Stimulated activated CD4-positive, alpha-beta T cell treated with anti-CD3 and anti-CD28 coated beads, TNF-alpha, amount 100 ng/mL, for 1 hour (primary cell): Measurements from ENCODE around the gene MYL3.

Source experiments
- DNase-seq, 3 donors: peaks; one replicate each; pipeline ENCODE4 v3.0.0-alpha.2; 2020; ENCODE audit warnings: low read depth in 3 of 3, low spot score in 1 of 3

The MYL3 gene

DNA sequence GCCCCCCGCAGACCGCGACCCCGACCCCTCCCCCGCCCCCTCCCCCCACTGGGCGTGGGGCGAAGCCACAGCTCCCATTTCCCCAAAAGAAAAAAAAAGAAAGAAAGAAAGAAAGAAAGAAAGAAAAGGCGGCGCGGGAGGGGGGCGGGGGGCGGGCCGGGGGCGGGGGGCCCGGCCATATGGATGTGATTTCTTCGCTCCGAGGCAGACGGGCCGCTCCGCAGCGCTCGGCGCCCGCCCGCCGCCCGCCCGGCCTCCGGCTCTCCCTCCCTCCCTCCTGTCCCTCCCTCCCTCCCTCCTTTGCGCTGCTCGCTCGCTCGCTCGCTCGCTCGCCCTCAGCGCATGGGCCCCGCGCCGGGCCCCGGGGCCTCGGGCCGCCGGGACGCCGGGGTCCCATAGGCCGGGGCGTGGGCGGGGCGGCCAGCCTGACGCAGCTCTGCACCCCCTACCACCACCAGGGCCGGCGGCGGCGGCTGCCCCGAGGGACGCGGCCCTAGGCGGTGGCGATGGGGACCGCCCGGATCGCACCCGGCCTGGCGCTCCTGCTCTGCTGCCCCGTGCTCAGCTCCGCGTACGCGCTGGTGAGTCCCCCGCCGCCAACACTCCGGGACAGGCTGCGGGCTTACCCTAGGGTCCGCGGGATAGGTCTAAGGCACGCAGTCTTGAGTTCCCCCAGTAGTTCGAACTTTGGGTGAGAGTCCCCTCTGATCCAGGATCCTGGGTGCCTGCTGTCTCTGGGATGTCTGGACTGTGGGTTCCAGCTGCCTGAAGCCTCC lies 20.0 kb upstream of the MYL3 start:
- DNase-seq, result no peak

GRCh38 chr3:46882377-46883053 lies 19.3 kb upstream of the MYL3 start:
- DNase-seq, result no peak

- DNase-seq, result no peak
These were observed 18.5 kb upstream of the MYL3 start for GRCh38 chr3:46881596-46882376.

DNA sequence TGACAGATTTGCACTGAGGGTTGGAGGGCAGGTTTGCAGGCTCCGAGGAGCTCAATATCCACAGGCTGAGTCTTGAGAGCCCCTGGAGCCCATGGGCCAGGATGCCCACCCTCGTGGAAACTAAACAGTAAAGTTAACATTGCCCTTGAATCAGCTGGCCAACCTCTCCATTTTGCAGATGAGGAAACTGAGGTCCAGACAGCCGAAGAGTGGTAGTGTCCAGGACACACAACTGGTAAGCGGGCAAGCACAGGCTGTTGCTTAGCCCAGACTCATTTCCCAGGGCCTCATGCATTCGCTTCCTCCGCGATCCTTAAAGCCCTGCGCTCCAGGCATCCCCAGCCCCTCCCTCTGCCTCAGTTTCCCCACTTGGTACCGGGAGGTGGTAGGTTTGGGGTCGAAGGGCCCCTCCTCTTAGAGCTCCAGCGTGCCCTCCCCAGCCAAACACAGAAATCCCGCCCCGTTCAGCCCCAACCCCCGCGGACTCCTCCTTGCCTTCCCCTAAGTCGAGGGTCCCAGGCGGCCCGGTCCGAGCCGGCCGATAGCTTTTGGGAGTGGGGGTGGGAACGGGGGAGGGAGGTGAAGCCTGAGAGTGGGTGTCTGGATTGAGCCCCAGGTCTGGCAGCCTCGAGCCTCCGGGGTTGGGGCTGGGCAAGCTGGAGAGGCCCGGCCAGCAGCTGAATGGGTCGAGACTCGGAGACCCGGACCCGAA lies 17.8 kb upstream of the MYL3 start:
- no peak for DNase-seq

DNA sequence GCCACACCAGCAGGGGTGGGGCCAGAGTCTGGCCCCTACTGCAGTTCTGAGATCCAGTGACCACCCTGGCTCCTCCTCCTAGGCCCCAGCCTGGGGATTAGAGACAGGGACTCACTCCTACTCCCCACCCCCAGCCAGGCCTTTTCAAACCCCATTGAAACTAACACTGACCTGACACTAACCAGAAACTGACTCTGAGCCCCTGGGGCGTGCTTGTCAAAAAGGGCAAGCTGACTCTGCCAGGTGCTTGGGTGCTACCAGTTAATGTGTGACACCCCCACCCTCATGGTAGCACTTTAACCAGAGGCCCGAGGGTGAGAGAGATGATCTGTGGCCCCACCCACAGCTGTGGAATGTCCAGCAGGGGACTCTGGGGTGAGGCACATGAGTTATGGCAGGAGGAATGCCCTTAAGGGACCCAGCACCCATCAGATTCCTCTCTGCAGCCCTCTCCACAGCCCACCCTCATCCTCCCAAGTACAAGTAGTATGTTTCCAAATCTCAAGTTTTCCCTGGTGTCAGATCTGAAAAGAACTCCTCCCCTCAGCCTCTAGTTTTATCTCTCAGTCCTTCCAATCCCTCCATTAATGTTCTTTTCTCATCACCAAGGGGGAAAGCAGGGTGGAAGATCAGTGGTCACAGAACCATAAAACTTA lies 15.7 kb upstream of the MYL3 start:
- DNase-seq, result no peak

DNA sequence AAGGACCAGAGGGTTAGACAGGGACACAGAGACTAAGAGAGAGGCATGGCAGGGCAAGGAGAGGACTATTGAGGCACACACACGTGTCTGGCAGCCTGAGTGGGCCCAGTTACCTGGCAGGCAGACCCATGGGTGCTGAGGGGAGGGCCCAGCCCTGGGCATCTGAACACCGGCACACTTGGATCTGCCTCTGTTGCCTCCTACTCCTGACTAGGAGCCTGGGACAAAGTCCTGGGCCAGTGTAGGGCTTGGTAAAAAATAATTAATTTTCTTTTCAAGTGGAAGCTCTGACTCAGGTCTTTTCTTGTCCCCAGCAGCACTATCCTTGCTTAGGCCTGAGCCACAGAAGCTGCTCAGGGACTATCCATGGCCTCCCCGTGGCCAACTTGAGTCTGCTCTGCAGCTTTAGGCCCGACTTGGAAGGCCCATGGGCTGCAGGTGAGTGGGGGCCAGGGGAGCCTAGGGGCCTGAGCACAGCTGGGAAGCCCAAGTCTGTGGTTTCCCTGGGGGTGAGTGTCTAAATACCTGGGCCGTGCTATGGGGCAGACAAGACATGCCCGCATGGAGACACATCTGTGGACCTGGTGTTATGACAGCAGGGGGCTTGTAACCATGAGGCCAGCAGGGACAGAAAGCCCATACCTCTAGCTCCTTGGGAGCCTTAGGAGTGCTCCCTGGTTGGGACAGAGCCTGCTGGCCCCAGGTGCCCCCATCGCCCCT lies 14.3 kb upstream of the MYL3 start, which contains the start of gene PTH1R:
Gene PTH1R, plus strand, starts transcription at position 316 of the 720 bp plus-strand sequence. CDS start 5,839 bp downstream, outside the sequence.
- DNase-seq, result no peak

- no peak for DNase-seq
These were observed 13.4 kb upstream of the MYL3 start for GRCh38 chr3:46876313-46877300.

DNA sequence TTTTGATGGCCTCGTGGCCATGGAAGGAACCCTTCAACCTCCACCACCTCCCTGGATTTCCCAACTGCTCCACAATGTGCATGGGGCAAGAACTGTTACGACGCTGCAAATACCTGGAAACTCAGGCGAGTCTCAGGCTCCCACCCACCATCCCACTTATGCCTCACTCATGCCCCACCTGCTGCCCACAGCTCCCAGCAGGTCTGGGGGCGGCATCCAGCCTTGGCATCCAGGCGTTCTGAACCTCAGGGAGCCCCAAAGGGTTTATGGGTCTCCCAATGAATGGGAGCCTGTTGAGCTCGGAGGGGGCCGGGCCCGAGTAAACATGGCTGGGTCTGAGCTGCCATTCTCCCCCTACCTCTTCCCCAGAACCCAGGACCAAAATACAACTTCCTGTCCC lies 12.3 kb upstream of the MYL3 start:
- DNase-seq, result no peak

DNA sequence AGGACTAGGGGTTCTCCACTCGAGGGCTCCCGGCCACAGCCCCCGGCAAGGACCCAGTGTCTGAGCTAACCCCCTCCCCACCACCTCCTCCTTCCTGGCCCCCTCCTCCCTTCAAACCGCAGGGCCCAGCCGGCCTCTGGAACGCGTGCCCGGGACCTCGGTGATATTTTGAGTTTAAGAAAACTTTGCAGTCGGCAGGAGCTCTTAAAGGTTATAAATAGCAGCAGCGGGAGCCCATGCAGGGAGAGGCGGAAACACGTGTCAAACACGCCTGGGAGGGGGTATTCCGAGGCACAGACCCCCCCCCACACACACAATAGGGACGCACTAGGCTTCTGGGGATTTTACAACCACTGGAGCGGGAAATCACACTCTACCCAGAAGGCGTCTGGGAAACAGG lies 11.2 kb upstream of the MYL3 start:
- DNase-seq, result no peak

- no peak for DNase-seq
These were observed 10.3 kb upstream of the MYL3 start for GRCh38 chr3:46873521-46873920.

- DNase-seq, result no peak
These were observed 8.0 kb upstream of the MYL3 start for GRCh38 chr3:46871222-46871621.

DNA sequence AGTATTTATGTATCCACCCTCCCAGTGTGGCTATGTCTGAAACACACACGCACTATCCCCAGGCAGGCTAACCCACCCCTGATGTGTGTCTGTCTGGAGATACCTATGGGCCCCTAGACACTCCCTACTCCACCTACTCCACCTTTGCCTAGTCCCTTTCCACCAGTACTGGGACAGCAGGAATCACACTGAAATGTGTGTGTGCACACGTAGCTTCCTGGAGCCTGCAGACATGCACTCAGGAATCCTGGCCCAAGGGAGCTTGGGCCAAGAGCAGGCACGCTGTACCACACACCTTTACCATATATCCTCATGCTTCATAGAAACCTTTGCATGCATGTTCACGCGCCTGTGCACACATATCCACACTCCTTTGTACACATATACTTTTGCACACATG lies 7.4 kb upstream of the MYL3 start:
- no peak for DNase-seq

DNA sequence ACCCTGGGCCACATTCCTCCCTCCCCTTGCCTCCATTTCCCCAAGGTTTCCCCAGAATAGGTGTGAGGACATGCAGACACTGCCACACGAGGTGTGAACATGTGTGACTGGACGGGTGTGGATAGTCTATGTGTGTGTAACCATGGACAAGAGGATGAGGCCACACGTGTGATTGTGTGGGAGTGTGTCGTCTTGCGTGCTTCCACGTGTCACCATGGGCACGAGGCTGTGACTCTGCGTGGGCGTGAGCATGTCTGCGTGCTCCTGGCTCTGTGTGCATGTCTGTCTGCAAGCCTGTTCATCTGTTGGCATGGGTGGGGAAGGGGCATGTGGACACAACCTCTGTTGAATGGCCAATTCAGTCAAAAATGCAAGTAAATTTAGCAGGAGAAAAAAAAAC lies 6.2 kb upstream of the MYL3 start:
- no peak for DNase-seq

GRCh38 chr3:46868948-46869347 lies 5.7 kb upstream of the MYL3 start:
- no peak for DNase-seq

DNA sequence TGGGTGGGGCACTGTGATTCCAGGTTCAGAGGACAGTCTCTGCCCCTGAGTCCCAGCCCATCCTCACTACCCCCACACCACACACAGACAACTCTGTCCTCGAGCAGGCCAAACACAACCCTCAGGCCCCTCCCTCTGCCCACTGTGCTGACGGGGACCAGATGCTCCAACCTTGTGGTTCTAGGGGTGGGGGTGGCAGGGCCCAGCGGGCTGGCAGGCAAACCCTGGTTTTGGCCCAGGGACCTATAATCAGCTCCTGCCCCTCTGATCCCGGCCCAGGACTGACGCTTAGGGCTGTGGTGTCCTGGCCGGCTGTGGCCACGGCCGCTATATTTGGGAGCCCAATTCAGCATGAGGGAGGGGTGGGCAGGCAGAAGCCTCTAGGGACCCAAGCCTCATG lies 5.0 kb upstream of the MYL3 start:
- no peak for DNase-seq

DNA sequence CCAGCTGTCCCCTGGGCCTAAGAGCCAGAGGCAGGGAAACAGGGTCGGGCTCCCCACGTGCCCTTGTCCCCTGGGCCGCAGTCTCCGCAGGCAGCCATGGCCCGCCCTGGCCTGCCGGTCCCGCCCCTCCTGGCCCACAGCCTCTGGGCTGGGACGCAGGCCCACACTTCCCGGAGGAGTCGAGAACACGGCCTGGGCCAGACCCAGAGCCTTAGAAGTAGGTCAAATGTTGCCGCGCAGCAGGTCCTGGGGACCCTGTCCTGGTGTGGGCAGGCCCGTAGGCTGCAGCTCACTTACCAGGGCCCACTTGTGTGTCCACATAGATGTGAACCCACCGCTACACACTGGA lies 4.3 kb upstream of the MYL3 start:
- DNase-seq, result no peak

DNA sequence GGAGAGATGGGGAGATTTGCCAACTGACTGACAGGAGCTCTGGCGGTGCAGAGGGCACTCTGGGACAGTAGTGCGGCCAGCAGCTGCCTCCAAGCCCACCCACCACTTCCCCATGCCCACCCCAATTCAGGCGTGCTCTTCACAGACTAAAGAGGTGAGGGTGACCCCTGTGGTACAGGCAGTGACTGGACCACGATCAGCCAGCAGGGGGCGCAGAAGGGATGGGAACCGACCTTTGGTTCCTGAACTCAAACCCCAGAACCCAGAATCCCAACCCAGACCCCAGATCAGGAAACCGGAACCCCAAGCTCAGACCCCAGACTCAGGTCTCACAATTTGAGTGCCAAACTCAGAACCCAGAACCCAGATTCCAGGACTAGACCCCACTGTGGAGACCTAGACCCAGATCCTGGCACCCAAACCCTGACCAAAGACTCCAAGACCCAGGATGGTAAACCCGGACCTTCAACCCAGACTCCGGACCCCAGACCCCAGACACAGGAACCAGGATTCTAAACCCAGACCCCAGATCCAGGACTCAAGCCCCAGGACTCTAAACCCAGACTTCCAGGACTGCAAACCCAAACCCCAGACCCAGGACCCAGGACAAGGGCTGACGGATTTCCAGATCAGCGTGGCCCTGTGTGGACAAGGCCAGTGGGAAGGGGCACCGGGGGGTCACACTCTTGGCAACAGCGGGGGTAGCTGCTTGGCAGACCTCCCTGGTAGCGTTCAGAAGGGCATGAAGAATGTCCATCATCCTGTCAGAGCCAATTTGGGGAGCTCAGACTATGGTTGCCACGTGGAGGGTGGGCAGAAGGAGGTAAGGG lies 3.7 kb upstream of the MYL3 start:
- DNase-seq, result peak; percentile 54 to 84 (median 69)

DNA sequence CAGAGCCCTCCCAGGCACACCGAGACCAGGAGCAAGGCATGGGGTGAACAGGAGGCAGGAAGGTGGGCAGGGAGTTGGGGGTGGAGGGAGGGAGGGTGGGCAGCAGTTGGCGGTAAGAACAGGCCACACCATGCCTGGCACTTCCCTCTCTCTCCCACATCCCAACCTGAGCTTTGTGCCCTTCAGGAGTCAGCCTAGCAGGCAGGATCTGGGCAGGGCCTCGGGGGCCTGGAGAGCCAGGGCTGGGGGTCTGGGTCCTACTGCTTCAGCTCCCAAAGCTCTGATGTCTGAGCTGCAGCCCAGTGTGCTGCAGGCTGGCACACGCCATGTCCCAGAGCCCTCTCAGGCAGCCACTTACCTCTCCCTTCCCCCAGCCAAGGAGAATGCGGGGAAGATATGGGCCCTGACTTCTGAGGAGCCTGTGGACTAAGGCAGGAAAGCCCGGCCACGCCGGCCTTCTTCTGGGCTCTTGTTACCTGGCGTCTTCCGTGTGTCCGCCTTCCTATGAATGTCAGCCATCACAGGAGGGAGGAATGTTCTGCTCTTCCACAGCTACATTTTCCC lies 2.9 kb upstream of the MYL3 start:
- DNase-seq, result no peak
